Body of pancreas (tissue), 4 donors: ENCODE measurements around the gene HPGDS.

ENCODE experiments used
- CTCF ChIP-seq, 7 experiments: fragments of 450-650 bp in 4 of 7; fragments of 200-600 bp in 3 of 7; sonication (generic) in 3 of 7; IDR thresholded peaks; one replicate each; pipeline ENCODE4 v1.5.1; 2016 to 2019; ENCODE audit warnings: antibody characterized with exemption in 7 of 7
- POLR2A ChIP-seq, 3 donors: fragments of 450-650 bp; IDR thresholded peaks; one replicate each; pipeline ENCODE4 v1.6.1; 2016; ENCODE audit warnings: antibody characterized with exemption in 3 of 3, mild to moderate bottlenecking in 2 of 3

GRCh38 chr4:94307231-94307871 is 35.3 kb downstream of the HPGDS start:
- TF ChIP-seq CTCF (IDR thresholded peaks at IDR 0.05) (no peak), POLR2A (IDR thresholded peaks at IDR 0.05) (no peak)
